Measurements from ENCODE around the gene TAAR8.

The TAAR8 gene

DNA sequence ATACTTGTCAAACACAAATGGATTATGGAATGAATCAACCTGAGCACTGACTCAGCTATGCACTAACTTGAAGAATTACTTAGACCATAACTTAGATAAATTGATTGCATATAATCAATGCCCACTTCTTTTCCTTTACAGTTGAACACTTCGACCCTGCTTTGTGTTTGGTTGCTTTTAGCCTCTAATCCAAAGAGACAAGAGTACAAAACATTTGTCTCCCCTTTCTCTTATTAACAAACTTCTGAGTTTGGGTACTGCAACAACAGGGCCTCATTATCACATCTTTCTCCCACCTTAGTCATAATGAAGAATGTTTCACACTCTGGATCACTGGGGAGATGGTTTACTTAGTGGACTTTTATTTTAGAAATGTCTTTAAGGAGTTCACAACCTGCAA is 15.1 kb downstream of the TAAR8 start:
- Histone ChIP-seq H3K36me3 (ENCODE audit: insufficient read depth, low read length) (no peaks in the 10 kb centered on the region), H3K9me3 (ENCODE audit: low read depth, low read length) (no peaks in the 10 kb centered on the region), H3K4me3 (0 out of 2 replicates have a peak overlapping the region, but pooled peaks have one; percentile 9), H3K27ac (peak overlapping the region; percentile 53; the same call in 1 of the 2 replicates), H3K9ac (ENCODE audit: insufficient read length) (peak overlapping the region; percentile 34)
- no peak for TF ChIP-seq FOXP2 (optimal IDR thresholded peaks at IDR 0.05; ENCODE audit: control extremely low read depth, extremely low read length, insufficient read depth)
- TF ChIP-seq POLR2AphosphoS5 (IDR thresholded peaks at IDR 0.05; ENCODE audit: borderline replicate concordance, low read depth, low read length), result no peak
- no peak for TF ChIP-seq EZH2 (IDR thresholded peaks at IDR 0.05)
- no peak for DNase-seq (ENCODE audit: low read depth, low spot score)

DNA sequence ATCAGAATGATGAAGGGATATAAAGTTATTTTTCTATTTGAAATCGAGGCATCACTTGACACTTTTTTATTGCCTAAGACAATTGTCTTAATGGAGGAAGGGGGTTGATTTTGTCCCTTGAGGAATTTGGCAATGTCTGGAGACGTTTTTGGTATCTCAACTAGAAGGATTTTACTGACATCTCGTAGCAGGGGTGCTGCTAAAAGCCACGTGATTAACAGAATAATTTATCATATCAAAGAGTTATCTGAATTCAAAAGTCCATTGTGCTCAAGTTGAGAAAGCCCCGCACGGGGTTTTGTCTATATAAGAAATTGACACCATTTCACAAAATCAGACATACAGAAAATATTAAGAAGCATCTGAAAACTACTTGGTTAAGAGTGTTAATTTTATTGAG is 16.1 kb downstream of the TAAR8 start:
- Histone ChIP-seq H3K9ac (ENCODE audit: insufficient read length) (no peak overlapping the region), H3K36me3 (ENCODE audit: insufficient read depth, low read length) (no peaks in the 10 kb centered on the region), H3K9me3 (ENCODE audit: low read depth, low read length) (no peaks in the 10 kb centered on the region), H3K4me3 (no peak overlapping the region), H3K27ac (no peak overlapping the region)
- no peak for DNase-seq (ENCODE audit: low read depth, low spot score)
- no peak for TF ChIP-seq EZH2 (IDR thresholded peaks at IDR 0.05)
- no peak for TF ChIP-seq POLR2AphosphoS5 (IDR thresholded peaks at IDR 0.05; ENCODE audit: borderline replicate concordance, low read depth, low read length)
- TF ChIP-seq FOXP2 (optimal IDR thresholded peaks at IDR 0.05; ENCODE audit: control extremely low read depth, extremely low read length, insufficient read depth), result no peak

DNA sequence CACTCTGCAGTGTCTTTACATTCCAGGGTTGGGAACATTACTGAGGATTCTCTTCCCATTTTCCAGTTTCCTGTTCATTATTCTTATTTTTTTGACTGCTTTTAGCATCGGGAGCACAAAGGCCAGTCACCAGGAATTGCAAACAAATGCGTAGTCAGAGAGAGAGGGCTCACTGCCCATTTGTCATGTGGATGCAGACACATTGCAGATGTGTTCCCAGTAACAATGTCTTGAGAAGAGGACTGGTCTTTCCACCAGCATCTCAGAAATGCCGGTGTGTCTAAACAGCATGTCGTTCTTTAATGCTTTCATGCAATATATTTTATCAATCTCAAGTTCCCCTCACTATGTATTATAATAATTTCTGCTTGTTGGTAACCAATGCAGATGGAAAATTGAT is 16.7 kb downstream of the TAAR8 start:
- no peak overlapping the region for H3K9ac ChIP-seq (ENCODE audit: insufficient read length)
- H3K27ac ChIP-seq, result no peak overlapping the region
- H3K36me3 ChIP-seq (ENCODE audit: insufficient read depth, low read length), result no peaks in the 10 kb centered on the region
- TF ChIP-seq EZH2 (IDR thresholded peaks at IDR 0.05), result no peak
- TF ChIP-seq POLR2AphosphoS5 (IDR thresholded peaks at IDR 0.05; ENCODE audit: borderline replicate concordance, low read depth, low read length), result no peak
- no peak for TF ChIP-seq FOXP2 (optimal IDR thresholded peaks at IDR 0.05; ENCODE audit: control extremely low read depth, extremely low read length, insufficient read depth)
- H3K9me3 ChIP-seq (ENCODE audit: low read depth, low read length), result no peaks in the 10 kb centered on the region
- no peak overlapping the region for H3K4me3 ChIP-seq
- DNase-seq (ENCODE audit: low read depth, low spot score), result no peak

DNA sequence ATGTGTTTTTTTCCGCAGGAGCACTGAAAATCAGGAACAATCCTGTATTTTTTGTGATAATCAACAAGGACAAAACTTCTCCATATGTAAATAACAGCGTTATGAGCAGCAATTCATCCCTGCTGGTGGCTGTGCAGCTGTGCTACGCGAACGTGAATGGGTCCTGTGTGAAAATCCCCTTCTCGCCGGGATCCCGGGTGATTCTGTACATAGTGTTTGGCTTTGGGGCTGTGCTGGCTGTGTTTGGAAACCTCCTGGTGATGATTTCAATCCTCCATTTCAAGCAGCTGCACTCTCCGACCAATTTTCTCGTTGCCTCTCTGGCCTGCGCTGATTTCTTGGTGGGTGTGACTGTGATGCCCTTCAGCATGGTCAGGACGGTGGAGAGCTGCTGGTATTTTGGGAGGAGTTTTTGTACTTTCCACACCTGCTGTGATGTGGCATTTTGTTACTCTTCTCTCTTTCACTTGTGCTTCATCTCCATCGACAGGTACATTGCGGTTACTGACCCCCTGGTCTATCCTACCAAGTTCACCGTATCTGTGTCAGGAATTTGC is 17.8 kb downstream of the TAAR8 start, which contains the start of gene TAAR6:
Gene TAAR6 (plus strand): TSS at position 102 of the 557 bp plus-strand sequence. CDS start 0 bp downstream, at position 102.
- TF ChIP-seq POLR2AphosphoS5 (IDR thresholded peaks at IDR 0.05; ENCODE audit: borderline replicate concordance, low read depth, low read length) (no peak), FOXP2 (optimal IDR thresholded peaks at IDR 0.05; ENCODE audit: control extremely low read depth, extremely low read length, insufficient read depth) (no peak), EZH2 (IDR thresholded peaks at IDR 0.05) (no peak)

DNA sequence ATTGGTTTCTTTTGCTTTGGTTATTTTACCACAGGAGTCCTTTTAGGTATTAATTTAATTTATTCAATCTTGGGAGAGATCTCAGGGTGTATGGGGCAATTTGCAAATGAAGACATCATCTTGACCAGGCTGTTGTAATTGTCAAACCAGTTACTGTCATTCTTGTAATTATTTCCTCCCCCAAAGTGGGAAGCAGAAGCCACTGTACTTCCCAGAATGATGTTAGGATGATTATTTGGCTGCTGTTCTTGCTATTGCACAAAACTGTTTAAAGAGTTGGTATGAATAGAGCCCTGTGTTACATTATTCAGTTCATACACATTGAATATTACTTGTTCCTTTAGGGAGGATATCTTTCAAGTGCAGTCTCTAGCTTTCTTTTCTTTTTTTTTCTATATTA is 19.3 kb downstream of the TAAR8 start:
- no peak for DNase-seq (ENCODE audit: low read depth, low spot score)
- Histone ChIP-seq H3K27ac (no peak overlapping the region), H3K36me3 (ENCODE audit: insufficient read depth, low read length) (no peaks in the 10 kb centered on the region), H3K4me3 (no peak overlapping the region), H3K9me3 (ENCODE audit: low read depth, low read length) (no peaks in the 10 kb centered on the region), H3K9ac (ENCODE audit: insufficient read length) (no peak overlapping the region)
- TF ChIP-seq FOXP2 (optimal IDR thresholded peaks at IDR 0.05; ENCODE audit: control extremely low read depth, extremely low read length, insufficient read depth) (no peak), POLR2AphosphoS5 (IDR thresholded peaks at IDR 0.05; ENCODE audit: borderline replicate concordance, low read depth, low read length) (no peak), EZH2 (IDR thresholded peaks at IDR 0.05) (no peak)

More for the DNA sequence above, 17.8 kb downstream of the TAAR8 start, which contains the start of gene TAAR6:
- DNase-seq (ENCODE audit: low read depth, low spot score), result no peak
- H3K4me3 ChIP-seq, result no peak within 1 kb of the TSS
- H3K9ac ChIP-seq (ENCODE audit: insufficient read length), result no peak within 1 kb of the TSS
- no peaks in the 10 kb centered on the region for H3K36me3 ChIP-seq (ENCODE audit: insufficient read depth, low read length)
- no peaks in the 10 kb centered on the region for H3K9me3 ChIP-seq (ENCODE audit: low read depth, low read length)
- H3K27ac ChIP-seq, result no peak within 1 kb of the TSS

DNA sequence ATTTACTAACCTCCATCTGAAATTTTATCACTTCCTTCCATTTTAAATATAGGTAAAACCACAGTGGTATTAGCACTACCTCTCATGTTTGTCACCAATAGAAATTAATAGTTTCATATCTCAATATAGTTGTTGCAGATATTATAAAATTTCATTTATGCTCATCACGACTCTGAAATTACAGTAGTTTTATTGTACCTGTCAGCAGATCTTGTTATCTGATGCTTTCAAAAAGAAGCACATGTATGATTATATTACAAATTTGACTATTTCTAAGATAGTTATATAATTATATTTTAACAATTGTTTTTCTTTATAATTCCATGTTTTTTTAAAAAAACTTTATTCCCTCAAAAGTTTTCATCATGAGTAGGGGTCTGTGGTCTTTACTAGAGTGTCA is 32.2 kb downstream of the TAAR8 start:
- no peak for DNase-seq (ENCODE audit: low read depth, low spot score)
- no peaks in the 10 kb centered on the region for H3K9me3 ChIP-seq (ENCODE audit: low read depth, low read length)
- no peak for TF ChIP-seq EZH2 (IDR thresholded peaks at IDR 0.05)
- no peak for TF ChIP-seq POLR2AphosphoS5 (IDR thresholded peaks at IDR 0.05; ENCODE audit: borderline replicate concordance, low read depth, low read length)
- TF ChIP-seq FOXP2 (optimal IDR thresholded peaks at IDR 0.05; ENCODE audit: control extremely low read depth, extremely low read length, insufficient read depth), result no peak
- no peak overlapping the region for H3K27ac ChIP-seq
- H3K36me3 ChIP-seq (ENCODE audit: insufficient read depth, low read length), result no peaks in the 10 kb centered on the region
- no peak overlapping the region for H3K9ac ChIP-seq (ENCODE audit: insufficient read length)
- no peak overlapping the region for H3K4me3 ChIP-seq

DNA sequence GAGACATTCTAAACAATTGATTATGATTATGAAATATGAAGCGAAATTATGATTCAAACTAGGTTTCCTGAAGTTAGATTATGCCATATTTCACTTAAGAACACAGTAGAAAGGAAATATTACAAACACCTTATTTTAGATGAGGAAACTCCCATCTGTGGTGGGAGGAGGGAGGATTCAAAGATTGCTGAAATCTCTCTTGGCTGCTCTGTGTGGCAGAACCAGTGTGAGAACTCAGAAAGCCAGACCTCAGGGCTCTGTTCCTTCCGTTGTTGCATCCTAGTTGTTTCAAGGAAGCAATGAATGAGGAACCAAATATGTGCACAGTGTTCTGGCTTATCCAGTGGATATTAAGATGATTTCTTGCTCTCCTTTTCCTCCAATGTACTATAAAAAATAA is 35.0 kb downstream of the TAAR8 start:
- Histone ChIP-seq H3K4me3 (no peak overlapping the region), H3K27ac (no peak overlapping the region), H3K36me3 (ENCODE audit: insufficient read depth, low read length) (no peaks in the 10 kb centered on the region), H3K9me3 (ENCODE audit: low read depth, low read length) (no peaks in the 10 kb centered on the region), H3K9ac (ENCODE audit: insufficient read length) (no peak overlapping the region)
- TF ChIP-seq POLR2AphosphoS5 (IDR thresholded peaks at IDR 0.05; ENCODE audit: borderline replicate concordance, low read depth, low read length) (no peak), EZH2 (IDR thresholded peaks at IDR 0.05) (no peak), FOXP2 (optimal IDR thresholded peaks at IDR 0.05; ENCODE audit: control extremely low read depth, extremely low read length, insufficient read depth) (no peak)
- DNase-seq (ENCODE audit: low read depth, low spot score), result no peak

DNA sequence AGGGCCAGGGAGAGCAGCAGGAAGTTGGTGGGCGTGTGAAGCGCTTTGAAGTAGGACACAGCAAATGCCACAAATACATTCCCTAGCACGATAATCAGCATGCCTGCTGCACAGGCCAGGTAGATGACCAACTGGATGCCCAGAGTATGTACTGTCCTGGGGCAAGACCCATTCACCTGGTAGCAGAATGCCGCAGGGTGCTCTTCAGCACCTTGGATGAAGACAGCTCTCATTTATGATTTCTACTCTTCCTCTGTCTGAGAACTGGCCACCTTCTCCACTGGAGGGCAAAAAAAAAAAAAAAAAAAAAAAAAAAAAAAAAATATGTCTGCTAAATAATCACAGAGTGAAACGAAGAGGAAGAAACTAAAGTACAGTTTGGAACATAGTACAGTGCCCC is 37.0 kb downstream of the TAAR8 start, which contains the start of gene TAAR5:
Gene TAAR5 (minus strand): TSS at position 288 of the 400 bp plus-strand sequence. CDS start 55 bp downstream, at position 233.
- Histone ChIP-seq H3K4me3 (no peak within 1 kb of the TSS), H3K9ac (ENCODE audit: insufficient read length) (no peak within 1 kb of the TSS), H3K36me3 (ENCODE audit: insufficient read depth, low read length) (no peaks in the 10 kb centered on the region), H3K27ac (no peak within 1 kb of the TSS), H3K9me3 (ENCODE audit: low read depth, low read length) (no peaks in the 10 kb centered on the region)
- DNase-seq (ENCODE audit: low read depth, low spot score), result no peak
- TF ChIP-seq FOXP2 (optimal IDR thresholded peaks at IDR 0.05; ENCODE audit: control extremely low read depth, extremely low read length, insufficient read depth) (no peak), POLR2AphosphoS5 (IDR thresholded peaks at IDR 0.05; ENCODE audit: borderline replicate concordance, low read depth, low read length) (no peak)

DNA sequence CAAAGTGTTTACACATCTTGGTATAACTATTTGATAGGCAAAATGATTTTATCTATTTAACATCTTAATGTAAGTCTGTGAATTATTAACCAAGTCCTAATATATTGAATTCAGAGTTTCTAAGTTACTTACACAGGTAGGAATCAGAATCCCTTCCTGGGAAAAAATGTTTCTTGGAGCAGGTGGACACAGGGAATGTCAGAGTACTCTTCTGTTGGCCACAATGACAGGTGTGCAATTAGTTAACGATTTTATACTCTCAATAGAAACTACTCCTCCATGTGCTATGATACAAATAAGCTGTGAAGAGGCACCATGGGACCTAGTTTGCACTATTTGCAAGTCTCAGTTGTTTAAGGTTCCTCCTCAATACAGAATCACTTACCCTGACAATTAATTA is 37.9 kb downstream of the TAAR8 start:
- H3K9me3 ChIP-seq (ENCODE audit: low read depth, low read length), result no peaks in the 10 kb centered on the region
- no peak for DNase-seq (ENCODE audit: low read depth, low spot score)
- H3K36me3 ChIP-seq (ENCODE audit: insufficient read depth, low read length), result no peaks in the 10 kb centered on the region
- no peak overlapping the region for H3K27ac ChIP-seq
- H3K9ac ChIP-seq (ENCODE audit: insufficient read length), result no peak overlapping the region
- no peak overlapping the region for H3K4me3 ChIP-seq
- TF ChIP-seq FOXP2 (optimal IDR thresholded peaks at IDR 0.05; ENCODE audit: control extremely low read depth, extremely low read length, insufficient read depth), result no peak
